ENCODE data around the gene SMPDL3A. TPM values are rescaled to one million over a fixed set of nuclear protein-coding genes. Genes with fewer than 3 reads are reported as not detected.

The SMPDL3A gene
- total RNA-seq, 4 donors from 2014 or later = 7.2 to 21.9 (median 10.8) TPM

- no peak for TF ChIP-seq CTCF (IDR thresholded peaks at IDR 0.05; ENCODE audit: low read depth)
Measured at GRCh38 chr6:122839906-122840305, 50.8 kb downstream of the SMPDL3A start.

DNA sequence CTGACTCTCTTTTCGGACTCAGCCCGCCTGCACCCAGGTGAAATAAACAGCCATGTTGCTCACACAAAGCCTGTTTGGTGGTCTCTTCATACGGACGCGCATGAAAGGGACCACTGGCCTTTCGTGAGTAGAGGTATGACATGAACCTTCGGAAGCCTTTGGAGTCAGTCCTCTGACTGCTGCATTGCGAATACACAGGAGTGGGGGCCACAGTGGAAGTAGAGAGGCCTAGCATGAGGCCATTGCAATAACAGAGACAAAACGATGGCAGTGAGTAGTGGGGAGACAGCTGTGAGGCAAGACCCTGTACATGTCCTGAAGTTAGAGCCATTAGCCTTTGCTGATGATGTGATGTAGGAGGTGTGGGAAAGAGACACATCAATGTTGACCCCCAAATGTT, 56.4 kb downstream of the SMPDL3A start:
- no peak for TF ChIP-seq CTCF (IDR thresholded peaks at IDR 0.05; ENCODE audit: low read depth)

- no peak for TF ChIP-seq CTCF (IDR thresholded peaks at IDR 0.05; ENCODE audit: low read depth)
Measured at GRCh38 chr6:122845916-122846612, 57.0 kb downstream of the SMPDL3A start.

DNA sequence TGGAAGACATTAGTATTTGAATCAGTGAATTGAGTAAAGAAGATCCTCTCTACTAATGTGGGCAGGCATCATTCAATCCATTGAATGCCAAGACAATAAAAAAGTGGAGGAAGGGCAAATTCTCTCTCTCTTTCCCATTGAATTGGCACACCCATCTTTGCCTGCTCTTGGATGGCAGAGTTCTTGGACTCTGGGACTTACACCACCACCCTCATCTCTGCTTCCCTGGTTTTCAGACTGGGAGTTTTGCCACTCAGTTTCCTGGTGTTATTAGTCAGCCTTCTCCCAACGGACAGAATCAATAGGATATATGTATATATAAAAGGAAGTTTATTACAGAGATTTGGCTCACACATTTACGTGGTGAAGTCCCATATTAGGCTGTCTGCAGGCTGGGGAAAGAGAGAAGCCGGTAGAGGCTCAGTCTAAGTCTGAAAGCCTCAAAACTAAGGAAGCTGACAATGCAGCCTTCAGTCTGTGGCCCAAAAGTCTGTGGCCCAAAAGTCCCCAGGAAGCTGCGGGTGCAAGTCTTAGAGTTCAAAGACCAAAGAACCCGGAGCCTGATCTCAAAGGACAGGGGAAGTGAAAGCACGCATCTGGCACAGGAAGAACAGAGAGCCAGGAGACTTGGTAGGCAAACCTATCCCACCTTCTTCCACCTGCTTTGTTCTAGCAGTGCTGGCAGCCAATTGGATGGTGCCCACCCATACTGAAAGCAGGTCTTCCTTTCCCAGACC, 64.4 kb downstream of the SMPDL3A start:
- TF ChIP-seq CTCF (IDR thresholded peaks at IDR 0.05; ENCODE audit: low read depth) = no peak

Small RNA genes within 50 kb of the gene (small RNA-seq; reads per million reads assigned to genes)
- gene RN7SL564P = not detected

Other genes starting within 250 kb of the SMPDL3A start
- 10 to 100 TPM in 1 of 4 donors, 1 to 10 TPM in 2, under 1 TPM in 1; 0.57 to 13.4 (median 2.4) TPM for gene PKIB, start 178.9 kb upstream of the SMPDL3A start, total RNA-seq
- gene FABP7, start 9.5 kb upstream of the SMPDL3A start, total RNA-seq = not detected
- gene CLVS2, start 207.0 kb downstream of the SMPDL3A start, total RNA-seq = not detected

All from subcutaneous adipose tissue (tissue), 4 donors.